ENCODE measurements around the gene RTP5.

Gene RTP5

GRCh38 chr2:241894056-241894641 is 24.6 kb downstream of the RTP5 start:
- TF ChIP-seq CTCF (IDR thresholded peaks at IDR 0.05; ENCODE audit: borderline replicate concordance, insufficient read depth, low read depth, low read length), result no peak
- H3K4me3 ChIP-seq (ENCODE audit: low read depth, low read length), result no peak overlapping the region

- TF ChIP-seq CTCF (IDR thresholded peaks at IDR 0.05; ENCODE audit: borderline replicate concordance, insufficient read depth, low read depth, low read length), result no peak
- no peak overlapping the region for H3K4me3 ChIP-seq (ENCODE audit: low read depth, low read length)
These were observed 25.3 kb downstream of the RTP5 start for GRCh38 chr2:241894681-241895426.

GRCh38 chr2:241895427-241895711 is 25.8 kb downstream of the RTP5 start:
- no peak overlapping the region for H3K4me3 ChIP-seq (ENCODE audit: low read depth, low read length)
- no peak for TF ChIP-seq CTCF (IDR thresholded peaks at IDR 0.05; ENCODE audit: borderline replicate concordance, insufficient read depth, low read depth, low read length)

GRCh38 chr2:241895712-241896641 is 26.4 kb downstream of the RTP5 start:
- no peak for TF ChIP-seq CTCF (IDR thresholded peaks at IDR 0.05; ENCODE audit: borderline replicate concordance, insufficient read depth, low read depth, low read length)
- H3K4me3 ChIP-seq (ENCODE audit: low read depth, low read length), result no peak overlapping the region

- no peak overlapping the region for H3K4me3 ChIP-seq (ENCODE audit: low read depth, low read length)
- TF ChIP-seq CTCF (IDR thresholded peaks at IDR 0.05; ENCODE audit: borderline replicate concordance, insufficient read depth, low read depth, low read length), result no peak
These were observed 27.2 kb downstream of the RTP5 start for GRCh38 chr2:241896746-241897201.

- TF ChIP-seq CTCF (IDR thresholded peaks at IDR 0.05; ENCODE audit: borderline replicate concordance, insufficient read depth, low read depth, low read length), result no peak
- H3K4me3 ChIP-seq (ENCODE audit: low read depth, low read length), result no peak overlapping the region
These were observed 27.8 kb downstream of the RTP5 start for GRCh38 chr2:241897231-241897916.

All from GM12875 (cell line).